HG03097 (cell line): ENCODE measurements around the gene NABP2.
"Not testable (repeated sequence)": the region's sequence is repeated elsewhere in the genome, so short reads cannot be mapped to it uniquely, and the experiment has no call there.

Experiments used
- ATAC-seq: cut with Tn5 transposase; IDR thresholded peaks from one replicate; pipeline ENCODE4 v1.9.1; 2021; ENCODE audit not compliant: unreplicated experiment, low FRiP score

The NABP2 gene

DNA sequence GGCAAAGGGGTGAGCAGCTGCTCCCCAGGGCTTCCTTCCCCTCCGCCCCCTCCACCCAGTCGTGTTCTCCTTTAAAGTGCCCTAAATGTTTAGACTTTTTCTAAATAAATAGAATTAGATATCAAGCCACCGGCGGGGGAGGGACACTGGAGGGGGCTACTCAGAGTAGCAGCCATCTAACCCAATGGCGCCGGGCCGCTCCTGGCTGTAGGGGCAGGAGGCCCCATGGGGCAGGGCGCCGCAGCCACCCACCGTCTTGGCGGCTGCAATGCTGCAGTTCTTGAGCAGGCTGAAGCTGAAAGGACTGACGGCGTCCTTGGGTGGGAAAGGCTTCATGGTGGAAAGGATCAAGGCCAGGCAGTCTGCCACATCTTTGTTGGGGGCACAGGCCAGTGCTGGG is 18.8 kb downstream of the NABP2 start:
- no peak for ATAC-seq

DNA sequence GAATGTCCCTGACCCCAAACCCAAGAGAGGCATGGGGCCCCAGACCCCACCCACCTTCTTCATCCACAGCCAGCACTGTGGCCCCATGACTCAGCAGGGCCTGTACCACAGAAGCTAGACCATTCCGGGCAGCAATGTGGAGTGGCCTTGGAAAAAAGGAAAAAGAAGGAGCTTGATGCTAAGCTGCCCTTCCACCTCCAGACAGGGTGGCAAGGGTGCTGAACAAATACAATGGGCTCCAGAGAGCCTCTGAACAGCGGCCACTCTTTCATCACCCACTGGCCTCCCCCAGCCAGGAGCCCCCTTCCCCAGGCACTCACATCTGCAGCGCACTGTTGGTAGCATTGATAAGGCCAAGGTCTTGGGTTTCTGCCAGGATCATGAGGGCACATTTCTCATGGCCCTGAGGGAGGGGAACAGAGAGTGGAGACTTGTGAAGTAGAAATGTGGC is 19.6 kb downstream of the NABP2 start:
- ATAC-seq, result no peak

GRCh38 chr12:56244494-56244893 is 20.4 kb downstream of the NABP2 start:
- no peak for ATAC-seq

- no peak for ATAC-seq
Observed at GRCh38 chr12:56247923-56248322, 23.8 kb downstream of the NABP2 start.

DNA sequence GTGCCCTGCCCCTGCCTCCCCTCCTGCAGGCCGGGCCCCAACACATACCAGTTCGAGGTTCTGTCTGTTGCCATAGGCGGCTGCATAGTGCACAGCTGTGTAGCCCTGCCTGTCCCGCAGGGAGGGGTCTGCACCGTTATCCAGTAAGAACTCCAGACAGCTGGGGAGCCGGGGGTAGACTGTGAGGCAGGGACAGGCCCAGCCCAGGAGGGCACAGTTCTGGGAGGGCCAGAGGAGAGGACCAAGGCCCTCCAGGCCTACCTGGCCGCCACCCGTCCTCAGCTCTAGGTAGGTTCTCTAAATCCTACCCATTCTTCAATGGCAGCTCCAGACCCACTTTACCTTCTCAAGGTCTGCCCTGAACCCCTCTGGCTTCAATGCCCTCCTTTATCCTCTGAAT is 24.6 kb downstream of the NABP2 start:
- no peak for ATAC-seq

DNA sequence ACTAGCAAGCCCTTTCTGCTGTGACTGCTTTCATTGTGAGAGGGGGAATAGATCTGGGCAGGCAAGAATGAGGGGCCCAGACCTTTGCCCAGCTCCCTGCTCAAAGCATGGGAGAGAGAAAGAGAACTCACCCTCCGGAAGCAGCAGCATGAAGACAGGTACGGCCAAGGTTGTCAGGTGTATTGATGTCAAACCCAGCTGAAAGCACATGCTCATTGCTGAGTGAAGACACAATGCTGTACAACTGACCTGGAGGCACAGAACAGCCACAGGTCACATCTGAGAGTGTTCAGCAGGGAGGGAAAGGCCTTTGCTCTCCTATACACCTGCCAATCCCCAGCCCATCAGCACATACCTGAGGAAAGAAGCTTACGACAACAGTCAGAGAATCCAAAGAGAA is 28.5 kb downstream of the NABP2 start:
- no peak for ATAC-seq

DNA sequence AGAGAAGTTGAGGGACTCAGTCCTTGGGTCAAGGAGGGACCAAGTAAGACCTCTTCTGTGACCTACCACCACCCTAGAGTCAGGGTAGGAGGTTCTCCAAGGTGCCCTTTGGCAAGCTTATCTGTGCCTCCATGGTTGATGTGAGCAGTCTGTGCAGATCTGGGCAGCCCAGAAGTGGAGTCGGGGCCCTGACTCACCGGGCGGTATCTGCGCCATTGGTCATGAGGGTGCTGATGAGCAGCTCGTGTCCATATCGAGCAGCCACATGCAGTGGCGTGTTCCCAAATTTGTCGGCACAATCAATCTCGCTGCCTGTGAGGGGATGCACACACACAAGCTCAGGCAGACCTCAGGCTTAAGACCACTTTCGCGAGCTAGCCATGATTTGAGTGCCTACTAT is 28.9 kb downstream of the NABP2 start:
- no peak for ATAC-seq

DNA sequence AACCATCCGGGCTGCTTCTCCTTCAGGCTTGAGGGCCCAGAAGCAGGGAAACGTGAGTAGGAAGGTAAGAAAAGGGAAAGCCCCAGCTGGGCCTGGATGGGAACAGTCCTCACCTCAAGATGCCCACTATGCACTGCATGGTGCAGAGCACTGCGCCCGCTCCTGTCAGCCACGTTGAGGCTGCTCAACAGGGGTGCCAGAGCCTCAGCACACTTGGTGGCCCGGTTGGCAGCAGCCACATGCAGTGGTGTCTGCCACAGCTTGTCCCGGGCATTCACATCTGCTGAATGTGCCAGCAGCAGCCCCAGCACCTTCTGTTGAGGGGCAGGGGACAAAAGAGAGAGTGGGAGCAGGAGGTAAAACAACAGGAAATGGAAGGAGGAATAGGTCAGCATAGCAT is 31.5 kb downstream of the NABP2 start:
- ATAC-seq, result no peak

- ATAC-seq, result no peak
Observed at GRCh38 chr12:56256326-56256960, 32.3 kb downstream of the NABP2 start.

- ATAC-seq, result no peak
Observed at GRCh38 chr12:56257071-56257470, 32.9 kb downstream of the NABP2 start.

DNA sequence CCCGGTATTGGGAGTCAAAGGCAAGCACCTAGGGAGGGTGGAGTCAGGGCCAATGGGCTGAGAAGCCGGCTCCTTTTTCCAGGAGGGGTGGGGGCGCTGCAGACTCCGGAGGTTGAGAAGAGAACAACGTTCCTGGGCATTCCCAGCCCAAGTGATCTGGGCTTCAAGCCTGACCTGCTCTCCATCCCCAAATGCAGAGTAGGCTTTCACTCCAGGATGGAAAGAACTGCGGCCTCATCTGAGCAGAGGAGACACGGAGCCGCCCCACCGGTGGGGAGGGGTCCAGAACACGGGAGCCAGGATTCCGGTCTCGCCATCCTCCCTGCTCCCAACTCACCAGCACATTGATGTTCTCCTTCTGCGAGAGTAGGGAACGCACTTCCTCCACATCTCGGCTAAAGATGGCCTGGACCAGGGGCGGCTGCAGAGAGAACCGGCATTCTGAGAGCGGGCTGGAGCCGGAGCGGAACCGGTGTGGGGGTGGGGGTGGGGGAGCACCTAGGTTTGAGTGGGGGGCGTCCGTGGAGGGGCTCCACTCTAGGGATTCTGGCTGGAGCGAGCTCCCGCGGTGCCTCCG is 33.4 kb downstream of the NABP2 start:
- ATAC-seq, result no peak

GRCh38 chr12:56258068-56258819 is 34.1 kb downstream of the NABP2 start, which contains the start of gene ANKRD52:
Gene ANKRD52 (minus strand): TSS chr12:56258384. CDS start chr12:56258269, 115 bp downstream.
- peak; percentile 83 for ATAC-seq

DNA sequence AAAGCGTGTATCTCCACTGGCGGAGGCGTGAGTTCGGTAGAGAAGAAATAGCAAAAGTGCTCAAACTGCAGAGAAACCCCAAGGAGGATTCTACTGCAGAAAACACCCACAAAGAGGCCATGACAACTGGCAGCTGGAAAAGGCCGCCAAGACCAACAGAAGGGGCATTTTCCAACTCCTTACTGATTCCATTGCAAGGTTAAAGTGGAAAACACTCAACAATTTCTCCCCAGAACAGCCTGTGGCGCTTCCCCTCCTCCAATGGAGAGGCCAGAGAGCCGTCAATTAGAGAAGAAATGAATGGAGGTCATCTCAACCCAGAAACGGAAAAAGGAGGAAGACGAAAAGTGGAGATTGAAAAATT is 34.7 kb downstream of the NABP2 start:
- ATAC-seq, result no peak

DNA sequence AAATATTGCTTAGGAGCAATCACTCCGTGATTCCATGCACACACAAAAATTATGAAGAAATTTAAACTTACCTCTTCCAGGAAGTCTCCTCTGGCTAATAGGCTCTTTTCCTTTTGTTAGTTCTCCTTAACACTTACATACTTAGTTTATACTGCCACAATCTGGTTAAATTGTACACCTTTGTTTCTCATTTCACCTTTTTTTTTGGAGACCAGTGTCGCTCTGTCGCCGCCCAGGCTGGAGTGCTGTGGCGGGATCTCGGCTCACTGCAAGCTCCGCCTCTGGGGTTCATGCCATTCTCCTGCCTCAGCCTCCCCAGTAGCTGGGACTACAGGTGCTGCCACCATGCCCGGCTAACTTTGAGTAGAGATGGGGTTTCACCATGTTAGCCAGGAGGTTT is 36.2 kb downstream of the NABP2 start:
- ATAC-seq, result no peak

GRCh38 chr12:56260921-56261320 is 36.8 kb downstream of the NABP2 start:
- no peak for ATAC-seq

DNA sequence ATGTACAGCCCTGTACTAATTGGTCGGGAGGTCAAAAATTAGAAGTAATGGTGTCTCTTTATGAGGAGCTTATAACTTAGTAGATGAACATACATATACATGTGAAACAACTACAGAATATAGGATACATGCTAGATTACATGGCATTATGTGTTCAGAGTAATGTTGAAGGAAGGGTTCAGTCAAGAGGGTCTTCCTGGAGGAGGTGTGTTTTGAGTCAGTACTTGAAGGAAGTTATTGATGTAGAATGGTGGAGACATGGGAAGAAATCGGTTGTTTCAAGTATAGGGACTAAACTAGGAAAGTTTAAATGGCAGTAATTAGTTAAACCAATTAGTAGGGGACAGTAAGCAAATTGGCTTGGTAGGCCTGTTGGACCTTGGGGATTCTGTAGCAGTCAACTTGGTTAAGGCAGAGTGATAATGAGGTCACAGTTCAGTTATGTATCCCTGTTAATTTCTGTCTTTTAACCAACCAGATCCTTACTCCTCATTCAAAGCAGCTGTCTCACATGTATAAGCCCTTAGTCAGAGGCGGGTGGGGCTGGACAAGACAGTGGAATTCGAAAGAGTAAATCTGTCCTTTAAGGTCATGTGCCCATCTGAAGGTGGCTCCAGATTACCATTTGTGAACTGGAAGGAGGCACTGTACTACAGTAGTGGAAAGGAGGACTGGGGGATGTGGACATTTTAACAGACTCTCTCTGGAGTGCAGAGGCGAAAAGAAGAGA is 37.5 kb downstream of the NABP2 start:
- no peak for ATAC-seq

DNA sequence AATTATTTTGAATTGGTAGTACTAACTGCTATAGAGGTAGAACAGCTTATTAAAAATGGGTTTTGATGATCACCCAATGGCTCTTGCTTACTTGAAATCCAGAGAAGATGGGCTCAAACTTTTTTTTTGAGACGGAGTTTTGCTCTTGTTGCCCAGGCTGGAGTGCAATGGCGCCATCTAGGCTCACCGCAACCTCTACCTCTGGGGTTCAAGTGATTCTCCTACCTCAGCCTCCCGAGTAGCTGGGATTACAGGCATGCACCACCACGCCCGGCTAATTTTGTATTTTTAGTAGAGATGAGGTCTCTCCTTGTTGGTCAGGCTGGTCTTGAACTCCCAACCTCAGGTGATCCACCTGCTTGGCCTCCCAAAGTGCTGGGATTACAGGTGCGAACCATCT is 38.8 kb downstream of the NABP2 start:
- ATAC-seq, result not testable (repeated sequence)

DNA sequence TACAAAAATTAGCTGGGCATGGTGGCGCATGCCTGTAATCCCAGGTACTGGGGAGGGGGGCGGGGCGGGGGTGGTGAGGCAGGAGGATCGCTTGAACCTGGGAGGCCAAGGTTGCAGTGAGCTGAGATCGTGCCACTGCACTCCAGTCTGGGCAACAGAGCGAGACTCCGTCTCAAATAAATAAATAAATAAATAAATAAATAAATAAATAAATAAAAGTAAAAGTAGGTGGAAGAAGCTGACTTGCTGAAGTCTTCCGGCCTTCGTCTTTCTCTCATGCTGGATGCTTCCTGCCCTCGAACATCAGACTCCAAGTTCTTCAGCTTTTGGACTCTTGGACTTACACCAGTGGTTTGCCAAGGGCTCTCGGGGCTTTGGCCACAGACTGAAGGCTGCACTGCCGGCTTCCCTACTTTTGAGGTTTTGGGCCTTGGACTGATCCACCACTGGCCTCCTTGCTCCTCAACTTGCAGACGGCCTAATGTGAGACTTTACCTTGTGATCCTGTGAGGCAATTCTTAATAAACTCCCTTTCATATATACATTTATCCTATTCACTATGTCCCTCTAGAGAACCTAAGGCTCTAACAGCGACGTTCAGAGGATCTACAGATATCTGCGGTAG is 42.0 kb downstream of the NABP2 start:
- ATAC-seq, result not testable (repeated sequence)

DNA sequence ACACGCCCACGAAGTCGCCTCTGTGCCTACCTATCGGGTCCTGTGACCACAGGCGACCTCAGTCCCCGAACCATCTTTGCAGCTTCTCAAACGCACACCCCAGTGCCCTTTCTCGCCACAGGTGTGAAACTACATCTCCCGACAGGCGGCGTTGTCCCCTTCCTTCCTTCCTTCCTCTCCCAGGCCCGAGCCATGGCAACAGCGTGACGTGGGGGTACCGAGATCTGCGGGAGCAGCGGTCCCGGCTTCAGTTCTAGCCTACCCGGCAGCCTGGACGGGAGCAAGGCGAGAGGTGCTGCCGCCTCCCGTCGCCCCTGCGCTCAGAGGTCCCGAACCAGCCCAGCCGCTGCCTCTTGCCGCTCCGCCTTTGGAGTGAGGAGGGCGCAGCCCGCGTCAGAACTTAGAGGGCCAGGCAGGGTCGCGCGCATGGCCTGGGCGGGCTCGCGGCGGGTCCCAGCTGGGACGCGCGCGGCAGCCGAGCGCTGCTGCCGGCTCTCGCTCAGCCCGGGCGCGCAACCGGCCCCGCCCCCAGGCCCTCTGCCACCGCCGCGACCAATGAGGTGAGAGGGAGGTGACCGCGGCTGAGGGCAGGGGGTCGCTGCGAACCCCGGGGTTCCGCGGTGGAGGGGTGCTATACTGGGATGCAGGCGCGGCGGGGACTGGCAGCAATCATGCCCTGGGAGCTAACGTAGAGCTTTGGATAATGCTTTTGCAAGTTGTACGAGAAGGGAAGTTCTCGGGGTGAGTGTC is 42.7 kb downstream of the NABP2 start, which contains the start of gene COQ10A:
Gene COQ10A (plus strand): TSS at position 250 of the 750 bp plus-strand sequence. CDS start 177 bp downstream, at position 427.
- ATAC-seq, result peak; percentile 93
